Stimulated activated naive CD8-positive, alpha-beta T cell treated with anti-CD3 and anti-CD28 coated beads, Interleukin-15, Interleukin-2, amounts not matched to agents 100 U/mL and 50 U/mL, for 24 hours (primary cell): ENCODE measurements around the gene NID1.
A peak's percentile ranks its signal among the peaks of the same experiment; 100 is the strongest.

ENCODE experiments used
- ATAC-seq: fragments of 150-1000 bp; cut with Tn5 transposase; one replicate; pipeline ENCODE4 v1.10.0; 2021
- DNase-seq: peaks from one replicate; pipeline ENCODE4 v3.0.0; 2021

The NID1 gene

GRCh38 chr1:236067854-236068454, 3.1 kb upstream of the NID1 start:
- DNase-seq (no peak), ATAC-seq (no peak)

- DNase-seq = peak; percentile 75
- ATAC-seq = peak; percentile 91
Measured at GRCh38 chr1:236066828-236067386, 2.0 kb upstream of the NID1 start.

GRCh38 chr1:236066054-236066453, 1.2 kb upstream of the NID1 start:
- no peak for ATAC-seq

GRCh38 chr1:236065509-236066005, 667 bp upstream of the NID1 start:
- ATAC-seq (no peak), DNase-seq (no peak)

More at GRCh38 chr1:236066054-236066453, 1.2 kb upstream of the NID1 start:
- no peak for DNase-seq

GRCh38 chr1:236063919-236064673, 794 bp downstream of the NID1 start:
- DNase-seq = peak; percentile 16
- no peak for ATAC-seq

GRCh38 chr1:236063551-236063918, 1.4 kb downstream of the NID1 start:
- no peak for ATAC-seq
- no peak for DNase-seq

- DNase-seq = no peak
- no peak for ATAC-seq
Measured at GRCh38 chr1:236060286-236060685, 4.6 kb downstream of the NID1 start.

- ATAC-seq (no peak), DNase-seq (no peak)
Measured at GRCh38 chr1:236059011-236059410, 5.9 kb downstream of the NID1 start.

GRCh38 chr1:236058141-236058934, 6.6 kb downstream of the NID1 start:
- peak; percentile 77 for ATAC-seq
- no peak for DNase-seq

DNA sequence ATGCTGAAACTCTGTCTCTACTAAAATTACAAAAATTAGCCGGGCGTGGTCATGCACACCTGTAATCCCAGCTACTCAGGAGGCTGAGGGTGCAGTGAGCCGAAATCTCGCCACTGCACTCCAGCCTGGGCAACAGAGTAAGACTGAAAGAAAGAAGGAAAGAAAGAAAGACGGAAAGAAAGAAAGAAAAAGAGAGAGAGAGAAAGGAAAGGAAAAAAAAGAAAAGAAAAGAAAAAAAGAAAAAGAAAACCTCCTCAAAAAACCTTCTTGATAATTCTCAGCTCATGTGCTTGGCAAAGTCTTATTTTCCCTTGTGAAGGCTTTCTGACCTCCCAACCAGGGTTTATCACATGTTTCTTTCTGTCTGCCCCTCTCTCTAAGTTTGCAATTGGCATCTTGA, 7.3 kb downstream of the NID1 start:
- DNase-seq (no peak), ATAC-seq (no peak)

DNA sequence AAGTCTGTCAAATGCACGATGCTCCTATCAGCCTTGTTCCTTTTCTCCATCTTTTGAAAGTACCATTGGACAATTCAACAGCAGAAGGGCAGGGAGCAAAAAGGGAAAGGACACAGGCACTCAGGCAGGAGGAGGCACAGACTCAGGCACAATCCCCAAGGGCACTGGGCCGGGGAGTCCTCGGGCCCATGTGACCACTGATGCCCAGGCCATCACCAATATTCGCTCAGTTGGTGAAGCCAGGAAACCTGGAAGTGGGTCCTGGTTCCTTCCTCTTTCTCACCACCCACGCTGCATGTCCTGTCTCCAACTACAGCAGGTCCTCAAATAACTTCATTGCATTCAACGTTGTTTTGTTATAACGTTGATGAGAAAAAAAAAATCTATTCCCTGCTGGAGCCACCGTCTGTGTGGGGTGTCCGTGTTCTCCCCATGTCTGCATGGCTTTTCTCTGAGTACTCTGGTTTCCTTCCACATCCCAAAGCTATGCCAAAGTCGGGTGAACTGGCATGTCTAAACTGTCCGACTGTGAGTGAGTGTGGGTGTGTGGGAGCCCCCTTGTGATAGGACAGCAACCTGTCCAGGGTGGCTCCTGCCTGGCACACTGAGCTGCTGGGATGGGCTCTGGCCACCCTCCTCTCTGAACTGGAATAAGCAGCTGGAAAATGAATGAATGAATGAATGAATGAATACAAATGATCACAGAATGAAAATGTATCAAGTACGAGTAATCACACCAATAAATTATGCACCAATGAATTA, 12.5 kb downstream of the NID1 start:
- no peak for ATAC-seq
- no peak for DNase-seq

DNA sequence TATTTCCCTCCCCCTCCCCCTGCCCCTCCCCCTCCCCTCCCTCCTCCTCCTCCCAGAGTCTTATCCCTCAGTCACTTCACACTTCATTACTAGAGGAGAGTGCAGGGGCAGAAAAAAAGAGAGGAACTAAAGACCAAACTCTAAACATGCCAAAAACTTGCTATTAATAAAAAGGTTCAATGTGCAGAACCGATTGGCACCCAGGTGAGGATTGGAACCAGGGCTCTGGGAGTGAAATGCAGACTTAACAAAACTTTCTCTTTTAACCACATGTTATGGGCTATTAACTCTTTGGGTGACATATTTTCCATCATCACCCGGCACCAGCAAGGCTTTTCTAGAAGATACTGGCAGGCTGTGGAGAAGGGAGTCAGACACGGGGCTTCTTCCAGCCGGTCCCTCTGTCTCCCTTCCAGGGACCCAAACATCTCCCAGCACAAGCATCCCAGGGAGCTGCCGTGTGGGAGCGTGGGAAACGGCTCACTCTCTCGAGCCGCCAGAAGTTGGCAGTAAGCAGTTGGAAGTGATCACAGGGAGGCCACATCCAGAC, 13.6 kb downstream of the NID1 start:
- no peak for DNase-seq

DNA sequence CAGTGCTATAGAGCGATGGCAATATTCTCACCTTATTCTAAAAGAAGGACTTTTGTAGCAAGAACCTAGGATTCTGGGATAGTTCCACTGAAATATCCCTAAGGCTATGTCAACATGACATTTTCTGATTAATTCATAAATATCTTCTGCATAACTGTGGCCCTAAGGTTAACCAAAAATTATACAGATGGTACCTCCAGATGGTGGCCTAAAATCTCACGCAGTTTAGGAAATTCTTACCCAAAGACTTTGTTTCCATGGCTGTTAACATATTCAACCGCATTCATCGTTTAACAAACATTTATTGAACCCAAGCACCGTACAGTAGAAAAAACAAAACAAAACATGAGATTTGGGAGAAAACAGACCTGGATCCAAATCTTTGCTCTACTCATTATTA, 19.1 kb downstream of the NID1 start:
- DNase-seq (no peak), ATAC-seq (no peak)

More for the DNA sequence above, 13.6 kb downstream of the NID1 start:
- no peak for ATAC-seq

- DNase-seq = no peak
- no peak for ATAC-seq
Measured at GRCh38 chr1:236044341-236044740, 20.5 kb downstream of the NID1 start.

GRCh38 chr1:236041631-236042618, 23.0 kb downstream of the NID1 start:
- ATAC-seq = no peak
- no peak for DNase-seq

DNA sequence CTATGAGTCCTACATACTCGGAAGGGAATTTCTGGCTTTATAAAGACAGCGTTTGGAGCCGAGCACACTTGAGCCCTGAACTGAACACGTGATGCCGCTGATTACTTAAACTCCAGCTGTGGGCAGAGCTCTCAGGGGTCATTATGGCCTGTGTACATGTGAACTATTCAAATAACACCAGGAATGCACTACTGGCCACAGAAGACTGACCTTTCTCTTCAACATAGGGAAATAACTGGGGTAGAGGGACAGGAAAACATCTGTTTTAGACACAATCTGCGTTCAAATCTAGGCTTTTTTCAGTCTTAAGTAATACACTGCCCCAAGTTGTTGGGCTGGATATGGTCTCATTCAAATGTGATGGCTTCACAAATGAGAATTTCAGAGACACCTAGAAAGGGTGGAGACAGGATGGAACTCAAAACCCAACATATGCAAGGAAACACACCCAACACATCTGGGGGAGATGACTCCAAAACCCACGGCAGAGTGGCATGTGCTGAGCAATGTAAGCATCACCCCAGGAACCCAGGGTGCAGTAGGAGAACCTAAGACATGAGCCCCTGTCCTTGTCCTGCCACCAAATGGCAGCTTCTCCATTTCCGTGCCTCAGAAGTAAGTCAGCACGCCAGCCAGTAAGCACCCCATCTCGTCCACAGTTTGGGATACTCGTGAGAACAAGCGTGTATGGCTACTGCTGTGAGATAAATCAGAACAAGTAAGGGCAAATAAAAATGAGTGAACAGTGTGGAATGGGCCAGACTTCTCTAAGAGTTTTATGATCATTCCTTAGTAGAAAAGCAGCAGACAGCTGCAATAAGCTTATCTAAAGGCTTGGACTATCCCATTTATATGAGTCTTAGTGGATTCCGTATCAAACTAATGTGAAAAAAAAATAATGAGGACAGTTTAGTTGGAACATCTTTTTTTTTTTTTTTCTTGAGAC, 24.9 kb downstream of the NID1 start:
- no peak for ATAC-seq
- no peak for DNase-seq

- ATAC-seq = no peak
Measured at GRCh38 chr1:236038034-236038433, 26.9 kb downstream of the NID1 start.

DNA sequence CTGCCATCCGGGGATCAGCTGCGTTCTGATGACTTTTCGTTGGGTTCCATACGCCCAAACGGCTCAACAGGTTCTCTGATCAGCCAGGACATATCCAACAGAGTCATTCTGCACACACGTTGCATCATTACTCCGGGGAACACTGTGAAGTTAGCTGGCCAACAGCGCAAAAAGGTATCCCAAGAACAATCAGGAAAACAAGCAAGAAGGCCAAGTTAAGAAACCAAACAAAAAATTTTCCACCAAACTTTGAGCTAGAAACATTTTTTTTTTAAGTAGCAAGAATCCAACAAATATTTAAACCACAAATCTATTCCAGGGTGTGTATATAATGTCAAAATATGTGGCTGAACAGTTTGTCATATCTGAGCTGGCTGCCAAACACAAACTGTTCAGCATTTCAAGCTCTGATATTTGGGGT, 29.2 kb downstream of the NID1 start:
- ATAC-seq (no peak), DNase-seq (no peak)

More at GRCh38 chr1:236038034-236038433, 26.9 kb downstream of the NID1 start:
- DNase-seq = no peak

DNA sequence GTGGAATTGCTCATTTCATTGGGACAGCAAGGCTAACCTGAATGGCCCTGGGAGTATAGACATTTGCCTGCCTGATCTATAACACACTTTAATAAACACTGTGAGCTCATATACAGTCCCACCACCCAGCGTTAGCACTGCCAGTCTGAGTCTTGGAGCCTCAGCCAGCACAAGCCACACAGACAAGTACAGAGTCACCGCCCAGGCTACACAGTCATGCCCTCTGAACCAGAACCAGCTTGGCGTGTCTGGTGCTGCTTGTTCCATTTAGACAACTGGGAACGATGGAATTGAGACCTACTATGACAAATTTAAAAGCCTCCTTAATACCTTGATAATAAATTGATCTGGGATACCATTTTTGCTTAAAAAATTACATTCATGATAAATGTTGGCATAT, 31.6 kb downstream of the NID1 start:
- no peak for ATAC-seq

More for the DNA sequence above, 31.6 kb downstream of the NID1 start:
- DNase-seq = no peak
